Stimulated activated naive CD8-positive, alpha-beta T cell treated with anti-CD3 and anti-CD28 coated beads, Interleukin-15, Interleukin-2, amounts not matched to agents 100 ng/mL and 50 ng/mL, for 24 hours (primary cell): ENCODE data around the gene SPRY1.

Experiments
- H3K27ac Mint-ChIP-seq: one replicate; pipeline ENCODE4 v1.8.0; 2021; ENCODE audit warnings: mild to moderate bottlenecking, mixed read lengths
- H3K27me3 Mint-ChIP-seq: one replicate; pipeline ENCODE4 v1.8.0; 2021; ENCODE audit warnings: mixed read lengths
- H3K36me3 Mint-ChIP-seq: one replicate; pipeline ENCODE4 v1.8.0; 2021; ENCODE audit warnings: low read depth, mixed read lengths
- H3K4me1 Mint-ChIP-seq: one replicate; pipeline ENCODE4 v1.8.0; 2021; ENCODE audit warnings: low read depth, mixed read lengths
- H3K4me3 Mint-ChIP-seq: one replicate; pipeline ENCODE4 v1.8.0; 2021; ENCODE audit warnings: mild to moderate bottlenecking, mixed read lengths
- H3K9me3 Mint-ChIP-seq: one replicate; pipeline ENCODE4 v1.8.0; 2021; ENCODE audit warnings: mixed read lengths

SPRY1 gene

DNA sequence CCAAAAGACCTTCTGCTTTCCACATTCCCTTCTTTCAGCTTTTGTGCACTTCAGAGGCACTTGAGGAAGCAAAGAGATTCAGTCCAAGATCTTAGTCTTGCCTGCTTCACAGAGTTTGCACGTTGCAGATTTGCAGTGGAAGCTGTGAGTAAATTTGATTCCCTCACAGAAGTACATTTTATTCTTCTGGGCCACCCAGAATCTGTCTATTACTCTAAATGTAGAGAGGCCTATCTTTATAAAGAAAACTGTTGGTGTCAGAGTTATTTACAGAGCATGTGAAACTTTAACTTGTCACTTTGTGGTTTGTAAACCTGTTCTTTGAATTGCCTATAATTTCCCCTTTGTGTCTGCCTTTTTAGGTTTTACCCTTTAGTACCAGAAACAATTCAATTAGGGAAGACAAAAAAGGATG, 15.5 kb downstream of the SPRY1 start:
- Mint-ChIP-seq H3K36me3 (no peaks in the 10 kb centered on the region), H3K9me3 (no peaks in the 10 kb centered on the region), H3K4me3 (peak overlapping the region; percentile 67), H3K27me3 (no peaks in the 10 kb centered on the region), H3K4me1 (peaks cover 61% of the 10 kb centered on the region), H3K27ac (peak overlapping the region; percentile 92)

GRCh38 chr4:123412700-123413512, 16.3 kb downstream of the SPRY1 start:
- Mint-ChIP-seq H3K27ac (peak overlapping the region; percentile 92), H3K36me3 (no peaks in the 10 kb centered on the region), H3K27me3 (no peaks in the 10 kb centered on the region), H3K9me3 (no peaks in the 10 kb centered on the region), H3K4me3 (peak overlapping the region; percentile 67), H3K4me1 (peaks cover 69% of the 10 kb centered on the region)

DNA sequence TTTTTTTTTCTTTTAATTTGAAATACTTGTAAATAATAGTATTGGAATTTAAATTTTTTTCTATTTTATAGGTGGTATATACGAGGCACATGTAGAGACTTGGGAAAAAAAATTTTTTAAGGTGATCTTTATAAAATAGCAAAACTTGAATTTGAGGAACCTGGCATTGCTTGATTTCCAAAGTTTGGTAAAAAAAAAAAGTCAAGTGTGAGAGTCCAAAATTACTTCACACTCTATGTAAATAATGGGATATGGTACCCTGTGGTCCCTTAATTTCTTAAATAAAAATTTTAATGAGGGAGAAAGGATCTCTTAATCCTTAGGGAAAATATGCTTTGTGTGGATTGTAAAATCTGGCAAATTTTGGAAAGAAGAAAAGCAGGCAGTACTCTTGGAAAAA, 19.0 kb downstream of the SPRY1 start:
- Mint-ChIP-seq H3K27me3 (no peaks in the 10 kb centered on the region), H3K4me1 (peaks cover 93% of the 10 kb centered on the region), H3K27ac (peak overlapping the region; percentile 94), H3K36me3 (peaks cover 5% of the 10 kb centered on the region), H3K4me3 (no peak overlapping the region), H3K9me3 (no peaks in the 10 kb centered on the region)

DNA sequence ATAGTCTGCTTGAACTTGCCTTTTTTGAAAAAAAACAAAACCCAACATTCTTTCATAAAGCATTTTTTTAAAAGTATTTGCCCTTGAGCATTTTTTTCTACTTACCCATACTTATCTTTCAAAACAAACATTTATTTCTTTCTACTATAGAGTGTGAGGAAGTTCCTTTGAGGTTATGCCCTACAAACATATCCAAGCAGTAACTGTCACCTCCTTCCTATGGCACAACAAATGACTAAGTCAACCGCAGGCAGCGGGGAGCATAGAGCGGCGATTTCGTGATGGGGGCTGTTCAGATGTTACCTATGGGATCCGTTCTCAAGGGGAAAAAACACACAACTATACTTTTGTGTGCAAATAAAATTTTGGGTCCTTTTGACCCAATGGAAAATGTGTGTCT, 19.4 kb downstream of the SPRY1 start:
- Mint-ChIP-seq H3K4me3 (peak overlapping the region; percentile 18), H3K4me1 (peaks cover 95% of the 10 kb centered on the region), H3K27ac (peak overlapping the region; percentile 94)

DNA sequence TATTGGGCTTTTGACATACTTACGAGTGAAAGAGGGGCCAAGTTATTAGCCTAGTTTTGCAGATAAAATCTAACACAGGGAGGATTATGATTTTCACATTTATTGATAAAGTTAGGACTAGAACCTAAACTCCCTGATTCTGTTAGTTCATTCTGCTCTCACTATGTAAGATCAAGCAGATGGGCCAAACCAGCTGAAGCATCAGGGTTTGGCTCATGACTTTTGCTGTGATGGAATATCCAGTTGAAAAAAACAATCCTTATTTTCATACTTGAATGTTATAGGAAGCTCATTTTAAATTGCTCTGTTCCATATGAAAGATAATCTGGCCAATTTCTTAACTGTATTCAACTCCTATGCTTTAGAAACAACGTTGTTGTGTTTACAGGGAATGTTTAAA, 21.2 kb downstream of the SPRY1 start:
- peak overlapping the region; percentile 99 for H3K27ac Mint-ChIP-seq
- H3K4me1 Mint-ChIP-seq = peaks cover 95% of the 10 kb centered on the region
- no peaks in the 10 kb centered on the region for H3K9me3 Mint-ChIP-seq
- H3K27me3 Mint-ChIP-seq = no peaks in the 10 kb centered on the region
- H3K4me3 Mint-ChIP-seq = no peak overlapping the region
- peaks cover 5% of the 10 kb centered on the region for H3K36me3 Mint-ChIP-seq

More for the DNA sequence above, 19.4 kb downstream of the SPRY1 start:
- Mint-ChIP-seq H3K9me3 (no peaks in the 10 kb centered on the region), H3K36me3 (peaks cover 5% of the 10 kb centered on the region), H3K27me3 (no peaks in the 10 kb centered on the region)

DNA sequence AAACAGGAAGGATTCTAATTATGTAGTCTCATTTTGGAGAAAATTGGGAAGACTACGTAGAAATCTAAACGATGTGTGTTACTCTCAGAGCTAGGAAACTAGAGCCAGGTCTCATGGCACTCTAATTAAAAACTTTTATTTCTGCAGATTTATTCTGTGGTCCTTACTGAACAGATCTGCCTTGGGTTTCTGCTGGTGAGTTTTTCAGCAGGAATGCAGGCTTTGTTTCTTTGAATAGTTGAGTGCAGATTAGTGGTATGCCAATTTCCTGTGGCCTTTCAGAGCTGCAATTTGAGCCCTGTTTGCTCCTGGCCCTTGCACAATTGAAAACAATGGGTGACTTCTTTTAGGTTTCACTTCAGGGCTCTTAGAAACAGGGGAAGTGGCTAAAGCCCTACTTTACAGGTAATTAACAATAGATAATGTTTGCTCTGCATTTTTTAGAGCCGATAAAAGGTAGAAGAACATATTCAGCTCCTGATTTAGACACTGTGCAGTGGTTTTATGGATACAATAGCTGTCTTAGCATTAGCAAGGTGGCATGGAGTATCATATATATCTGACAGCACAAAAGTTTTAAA, 21.8 kb downstream of the SPRY1 start:
- Mint-ChIP-seq H3K36me3 (peaks cover 5% of the 10 kb centered on the region), H3K9me3 (no peaks in the 10 kb centered on the region), H3K4me3 (peak overlapping the region; percentile 36), H3K27ac (peak overlapping the region; percentile 99), H3K27me3 (no peaks in the 10 kb centered on the region), H3K4me1 (peaks cover 95% of the 10 kb centered on the region)

DNA sequence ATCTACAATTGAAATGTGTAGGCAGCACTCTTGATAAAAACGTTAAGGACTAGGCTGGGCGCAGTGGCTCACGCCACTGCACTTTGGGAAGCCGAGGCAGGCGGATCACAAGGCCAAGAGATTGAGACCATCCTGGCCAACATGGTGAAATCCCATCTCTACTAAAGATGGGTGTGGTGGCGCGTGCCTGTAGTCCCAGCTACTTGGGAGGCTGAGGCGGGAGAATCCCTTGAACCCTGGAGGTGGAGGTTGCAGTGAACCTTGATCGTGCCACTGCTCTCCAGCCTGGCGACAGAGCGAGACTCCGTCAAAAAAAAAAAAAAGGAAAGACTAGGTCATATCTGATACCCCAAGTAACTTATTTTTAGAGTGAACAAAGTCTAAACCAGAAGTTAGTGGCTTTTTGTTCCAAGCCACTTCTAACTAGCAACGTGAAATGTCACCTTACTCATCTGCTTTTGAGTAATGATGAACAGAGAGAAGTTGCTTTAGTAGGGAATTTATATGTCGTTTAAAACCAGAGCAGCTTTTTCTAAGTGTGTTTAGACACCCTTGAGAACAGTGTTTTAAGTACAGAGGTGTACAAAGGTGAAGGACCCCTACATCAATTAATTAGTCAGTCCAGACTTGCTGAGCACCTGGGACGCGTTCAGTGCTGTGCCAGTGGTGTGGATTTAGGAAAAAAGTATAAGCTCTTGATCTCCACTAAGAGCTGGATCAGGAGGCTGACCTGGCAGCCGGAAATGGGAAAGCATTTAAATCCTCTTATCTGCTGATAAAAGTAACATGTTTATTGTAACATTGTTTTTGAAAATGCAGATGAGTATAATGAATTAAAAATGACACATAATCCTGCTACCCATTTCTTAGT, 23.5 kb downstream of the SPRY1 start:
- Mint-ChIP-seq H3K9me3 (no peaks in the 10 kb centered on the region), H3K36me3 (peaks cover 5% of the 10 kb centered on the region), H3K27me3 (no peaks in the 10 kb centered on the region), H3K27ac (peak overlapping the region; percentile 99), H3K4me3 (peak overlapping the region; percentile 61), H3K4me1 (peaks cover 96% of the 10 kb centered on the region)

DNA sequence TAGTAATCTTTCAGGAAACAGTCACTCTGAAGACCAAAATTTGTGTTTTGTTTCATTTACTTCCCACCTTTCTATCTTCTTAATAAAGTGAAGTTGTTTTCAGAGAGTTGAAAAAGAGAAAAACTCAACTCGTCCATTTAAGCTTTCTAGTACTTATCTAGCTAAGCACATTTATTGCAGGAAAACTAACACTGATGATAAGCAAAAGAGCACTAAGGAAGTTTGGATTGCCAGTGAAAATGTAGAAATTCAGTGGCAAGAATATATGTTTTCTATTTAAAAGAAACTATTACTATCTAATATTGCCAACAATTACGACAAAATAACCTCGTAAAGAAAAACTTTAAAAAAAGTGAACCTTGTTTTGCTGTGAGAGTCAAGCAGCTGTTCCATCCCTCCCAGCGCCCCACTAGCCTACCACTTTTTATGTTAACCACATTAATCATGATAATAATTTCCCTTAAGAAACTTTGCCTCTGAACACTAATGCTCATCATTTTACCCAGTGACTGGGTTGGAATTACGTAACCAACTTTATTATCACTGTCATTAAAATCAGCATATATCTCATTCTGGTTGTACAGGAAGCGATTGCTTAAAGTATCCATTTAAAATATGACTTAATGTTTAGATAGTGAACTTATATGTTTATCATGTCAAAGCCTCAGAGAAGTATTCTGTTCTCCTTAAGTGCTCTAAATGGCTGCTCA, 24.8 kb downstream of the SPRY1 start:
- peak overlapping the region; percentile 99 for H3K27ac Mint-ChIP-seq
- H3K9me3 Mint-ChIP-seq = no peaks in the 10 kb centered on the region
- peaks cover 85% of the 10 kb centered on the region for H3K4me1 Mint-ChIP-seq

GRCh38 chr4:123421937-123422781, 25.6 kb downstream of the SPRY1 start:
- Mint-ChIP-seq H3K27ac (peak overlapping the region; percentile 99), H3K36me3 (peaks cover 15% of the 10 kb centered on the region), H3K27me3 (no peaks in the 10 kb centered on the region), H3K4me1 (peaks cover 77% of the 10 kb centered on the region), H3K9me3 (peaks cover 4% of the 10 kb centered on the region), H3K4me3 (peak overlapping the region; percentile 83)

More for the DNA sequence above, 24.8 kb downstream of the SPRY1 start:
- Mint-ChIP-seq H3K4me3 (peak overlapping the region; percentile 83), H3K36me3 (peaks cover 9% of the 10 kb centered on the region), H3K27me3 (no peaks in the 10 kb centered on the region)

GRCh38 chr4:123423819-123424218, 27.2 kb downstream of the SPRY1 start:
- Mint-ChIP-seq H3K36me3 (peaks cover 25% of the 10 kb centered on the region), H3K4me3 (peak overlapping the region; percentile 83), H3K4me1 (peaks cover 61% of the 10 kb centered on the region), H3K27me3 (no peaks in the 10 kb centered on the region), H3K27ac (peak overlapping the region; percentile 99), H3K9me3 (peaks cover 13% of the 10 kb centered on the region)

DNA sequence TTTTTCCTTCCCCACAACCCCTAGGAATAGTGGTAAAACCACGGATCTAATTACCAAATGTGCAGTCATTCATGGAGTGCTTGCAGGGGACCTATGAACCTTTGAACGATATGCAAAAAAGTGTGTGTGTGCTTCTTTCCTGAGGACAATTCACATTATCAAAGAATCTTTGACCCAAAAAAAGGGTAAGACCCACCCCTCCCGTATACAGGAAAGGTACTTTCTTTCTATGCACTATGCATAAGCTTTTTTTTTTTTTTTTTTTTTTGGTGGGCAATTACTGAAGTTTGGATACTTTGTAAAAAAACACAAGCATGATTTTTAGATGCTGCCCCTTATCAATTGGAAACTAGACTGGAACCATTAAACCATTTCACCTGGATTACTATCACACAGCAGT, 31.4 kb downstream of the SPRY1 start:
- H3K36me3 Mint-ChIP-seq = peaks cover 26% of the 10 kb centered on the region
- no peak overlapping the region for H3K27ac Mint-ChIP-seq
- peaks cover 19% of the 10 kb centered on the region for H3K9me3 Mint-ChIP-seq
- H3K4me3 Mint-ChIP-seq = no peak overlapping the region
- H3K4me1 Mint-ChIP-seq = peaks cover 38% of the 10 kb centered on the region
- H3K27me3 Mint-ChIP-seq = no peaks in the 10 kb centered on the region

DNA sequence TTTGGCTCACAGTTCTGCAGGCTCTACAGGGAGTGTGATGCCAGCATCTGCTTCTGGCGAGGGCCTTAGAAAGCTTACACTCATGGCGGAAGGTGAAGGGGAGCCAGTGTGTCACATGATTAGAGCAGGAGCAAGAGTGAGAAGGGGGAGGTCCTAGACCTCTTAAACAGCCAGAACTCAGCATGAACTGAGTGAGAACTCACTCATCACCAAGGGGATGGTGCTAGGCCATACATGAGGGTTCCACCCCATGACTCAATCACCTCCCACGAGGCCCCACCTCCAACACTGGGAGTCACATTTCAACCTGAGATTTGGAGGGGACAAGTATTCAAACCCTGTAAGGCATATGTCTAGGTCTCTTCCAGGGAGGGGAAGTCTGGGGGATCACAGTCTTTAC, 33.4 kb downstream of the SPRY1 start:
- H3K27ac Mint-ChIP-seq = peak overlapping the region; percentile 83
- peaks cover 26% of the 10 kb centered on the region for H3K36me3 Mint-ChIP-seq
- no peak overlapping the region for H3K4me3 Mint-ChIP-seq
- H3K4me1 Mint-ChIP-seq = peaks cover 18% of the 10 kb centered on the region
- no peaks in the 10 kb centered on the region for H3K27me3 Mint-ChIP-seq
- H3K9me3 Mint-ChIP-seq = peaks cover 19% of the 10 kb centered on the region

GRCh38 chr4:123430501-123430900, 33.9 kb downstream of the SPRY1 start:
- Mint-ChIP-seq H3K9me3 (peaks cover 19% of the 10 kb centered on the region), H3K36me3 (peaks cover 26% of the 10 kb centered on the region), H3K27me3 (no peaks in the 10 kb centered on the region), H3K4me3 (no peak overlapping the region), H3K27ac (no peak overlapping the region), H3K4me1 (peaks cover 18% of the 10 kb centered on the region)

GRCh38 chr4:123433573-123433972, 37.0 kb downstream of the SPRY1 start:
- Mint-ChIP-seq H3K27me3 (no peaks in the 10 kb centered on the region), H3K4me3 (no peak overlapping the region), H3K9me3 (peaks cover 6% of the 10 kb centered on the region), H3K36me3 (peaks cover 5% of the 10 kb centered on the region), H3K4me1 (peaks cover 18% of the 10 kb centered on the region), H3K27ac (no peak overlapping the region)
